Stimulated activated CD8-positive, alpha-beta memory T cell treated with anti-CD3 and anti-CD28 coated beads, Interleukin-12 subunit alpha, Interleukin-12 subunit beta, amount 100 ng/mL, for 1 hour (primary cell): Measurements from ENCODE around the gene C1orf167.

ENCODE experiments used
- DNase-seq: peaks from one replicate; pipeline ENCODE4 v3.0.0-alpha.2; 2020; ENCODE audit warnings: low read depth

The C1orf167 gene

GRCh38 chr1:11784993-11785769 lies 23.2 kb downstream of the C1orf167 start:
- DNase-seq: no peak

- no peak for DNase-seq
These were observed 24.2 kb downstream of the C1orf167 start for GRCh38 chr1:11786168-11786567.

- no peak for DNase-seq
These were observed 25.3 kb downstream of the C1orf167 start for GRCh38 chr1:11787251-11787803.

- no peak for DNase-seq
These were observed 25.9 kb downstream of the C1orf167 start for GRCh38 chr1:11787804-11788436.

GRCh38 chr1:11788549-11789053 lies 26.6 kb downstream of the C1orf167 start:
- DNase-seq: no peak

GRCh38 chr1:11789126-11790067 lies 27.4 kb downstream of the C1orf167 start:
- no peak for DNase-seq

GRCh38 chr1:11790101-11790879 lies 28.3 kb downstream of the C1orf167 start:
- no peak for DNase-seq

GRCh38 chr1:11790880-11791715 lies 29.1 kb downstream of the C1orf167 start:
- DNase-seq: no peak

- DNase-seq: no peak
These were observed 30.1 kb downstream of the C1orf167 start for GRCh38 chr1:11792106-11792505.

GRCh38 chr1:11793819-11794218 lies 31.8 kb downstream of the C1orf167 start:
- DNase-seq: no peak

GRCh38 chr1:11794446-11795237 lies 32.6 kb downstream of the C1orf167 start:
- DNase-seq: no peak

- no peak for DNase-seq
These were observed 33.4 kb downstream of the C1orf167 start for GRCh38 chr1:11795238-11795890.

- no peak for DNase-seq
These were observed 34.2 kb downstream of the C1orf167 start for GRCh38 chr1:11796036-11796828.

- DNase-seq: no peak
These were observed 35.7 kb downstream of the C1orf167 start for GRCh38 chr1:11797525-11798216.

GRCh38 chr1:11799099-11799498 lies 37.1 kb downstream of the C1orf167 start:
- no peak for DNase-seq

- no peak for DNase-seq
These were observed 37.9 kb downstream of the C1orf167 start for GRCh38 chr1:11799896-11800295.

- no peak for DNase-seq
These were observed 38.4 kb downstream of the C1orf167 start for GRCh38 chr1:11800391-11800755.
